ENCODE measurements around the gene HSD17B4. TPM values are rescaled to one million over a fixed set of nuclear protein-coding genes. Genes with fewer than 3 reads are reported as not detected.
"Not testable (repeated sequence)": the region's sequence is repeated elsewhere in the genome, so short reads cannot be mapped to it uniquely, and the experiment has no call there.

HSD17B4 gene
- total RNA-seq, 1 donor = 130 TPM

- Histone ChIP-seq H4K20me1 (ENCODE audit: insufficient read depth, low read length) (no peaks in the 10 kb centered on the region), H3K36me3 (ENCODE audit: insufficient read depth, low read length) (peaks cover 18% of the 10 kb centered on the region), H3K4me3 (ENCODE audit: insufficient read depth, low read length) (no peak overlapping the region), H2AFZ (ENCODE audit: low read length) (no peak overlapping the region), H3K27ac (ENCODE audit: low read depth, low read length) (no peak overlapping the region), H3K27me3 (ENCODE audit: insufficient read depth, low read length) (no peaks in the 10 kb centered on the region), H3K4me1 (ENCODE audit: insufficient read depth, low read length) (peaks cover 20% of the 10 kb centered on the region), H3K79me2 (ENCODE audit: insufficient read depth, low read length) (no peaks in the 10 kb centered on the region), H3K4me2 (ENCODE audit: insufficient read depth, low read length) (no peak overlapping the region), H3K9me3 (ENCODE audit: low read depth, low read length) (no peaks in the 10 kb centered on the region)
- DNase-seq (ENCODE audit: insufficient read length, low spot score, missing footprints) = no peak
- no peak for TF ChIP-seq CTCF (IDR thresholded peaks at IDR 0.05; ENCODE audit: extremely low read depth, low read depth, low read length)
Observed at GRCh38 chr5:119512277-119512676, 60.0 kb downstream of the HSD17B4 start.

- Histone ChIP-seq H3K79me2 (ENCODE audit: insufficient read depth, low read length) (no peaks in the 10 kb centered on the region), H3K27me3 (ENCODE audit: insufficient read depth, low read length) (no peaks in the 10 kb centered on the region), H3K36me3 (ENCODE audit: insufficient read depth, low read length) (peaks cover 9% of the 10 kb centered on the region), H2AFZ (ENCODE audit: low read length) (no peak overlapping the region), H3K9me3 (ENCODE audit: low read depth, low read length) (no peaks in the 10 kb centered on the region), H3K4me2 (ENCODE audit: insufficient read depth, low read length) (peak overlapping the region; percentile 24), H4K20me1 (ENCODE audit: insufficient read depth, low read length) (no peaks in the 10 kb centered on the region), H3K4me3 (ENCODE audit: insufficient read depth, low read length) (no peak overlapping the region), H3K27ac (ENCODE audit: low read depth, low read length) (peak overlapping the region; percentile 59), H3K4me1 (ENCODE audit: insufficient read depth, low read length) (peaks cover 20% of the 10 kb centered on the region)
- TF ChIP-seq CTCF (IDR thresholded peaks at IDR 0.05; ENCODE audit: extremely low read depth, low read depth, low read length) = no peak
- DNase-seq (ENCODE audit: insufficient read length, low spot score, missing footprints) = peak; percentile 58
Observed at GRCh38 chr5:119515192-119515591, 62.9 kb downstream of the HSD17B4 start.

- not testable (repeated sequence) for H3K4me3 ChIP-seq (ENCODE audit: insufficient read depth, low read length); H3K27me3 ChIP-seq (ENCODE audit: insufficient read depth, low read length); H2AFZ ChIP-seq (ENCODE audit: low read length); H3K4me2 ChIP-seq (ENCODE audit: insufficient read depth, low read length); H3K27ac ChIP-seq (ENCODE audit: low read depth, low read length); H3K9me3 ChIP-seq (ENCODE audit: low read depth, low read length); H3K36me3 ChIP-seq (ENCODE audit: insufficient read depth, low read length); H4K20me1 ChIP-seq (ENCODE audit: insufficient read depth, low read length); H3K79me2 ChIP-seq (ENCODE audit: insufficient read depth, low read length); DNase-seq (ENCODE audit: insufficient read length, low spot score, missing footprints)
- H3K4me1 ChIP-seq (ENCODE audit: insufficient read depth, low read length) = peaks cover 20% of the 10 kb centered on the region
Observed at GRCh38 chr5:119517115-119517514, 64.8 kb downstream of the HSD17B4 start.

GRCh38 chr5:119521232-119521631 lies 68.9 kb downstream of the HSD17B4 start:
- Histone ChIP-seq H3K4me3 (ENCODE audit: insufficient read depth, low read length) (no peak overlapping the region), H3K27ac (ENCODE audit: low read depth, low read length) (no peak overlapping the region), H3K4me2 (ENCODE audit: insufficient read depth, low read length) (no peak overlapping the region), H3K27me3 (ENCODE audit: insufficient read depth, low read length) (no peaks in the 10 kb centered on the region), H3K36me3 (ENCODE audit: insufficient read depth, low read length) (peaks cover 5% of the 10 kb centered on the region), H4K20me1 (ENCODE audit: insufficient read depth, low read length) (no peaks in the 10 kb centered on the region), H3K4me1 (ENCODE audit: insufficient read depth, low read length) (peaks cover under 1% of the 10 kb centered on the region), H2AFZ (ENCODE audit: low read length) (no peak overlapping the region), H3K9me3 (ENCODE audit: low read depth, low read length) (no peaks in the 10 kb centered on the region), H3K79me2 (ENCODE audit: insufficient read depth, low read length) (no peaks in the 10 kb centered on the region)
- TF ChIP-seq CTCF (IDR thresholded peaks at IDR 0.05; ENCODE audit: extremely low read depth, low read depth, low read length) = no peak
- no peak for DNase-seq (ENCODE audit: insufficient read length, low spot score, missing footprints)
